Activated T-helper 1 cell treated with anti-CD3 and anti-CD28 coated beads, Interleukin-12 subunit alpha, Interleukin-12 subunit beta, Interleukin-2, Interleukin-4 antibody, amounts not matched to agents 30 ng/mL and 10 ng/mL and 1 ng/mL, durations not matched to agents 14 hours and 24 hours and 36 hours (primary cell): ENCODE data around the gene TEKTIP1. TPM values are rescaled to one million over a fixed set of nuclear protein-coding genes. Genes with fewer than 3 reads are reported as not detected.

Experiments used
- DNase-seq: peaks from one replicate; pipeline ENCODE4 v3.0.0; 2021; ENCODE audit warnings: low spot score
- H3K27ac Mint-ChIP-seq: one replicate; pipeline ENCODE4 v1.8.0; 2021; ENCODE audit warnings: mild to moderate bottlenecking, mixed read lengths
- H3K27me3 Mint-ChIP-seq: one replicate; pipeline ENCODE4 v1.8.0; 2022; ENCODE audit warnings: mild to moderate bottlenecking, moderate library complexity, mixed read lengths; ENCODE audit not compliant: insufficient read depth
- H3K36me3 Mint-ChIP-seq: one replicate; pipeline ENCODE4 v1.8.0; 2021; ENCODE audit warnings: low read depth, mixed read lengths
- H3K4me1 Mint-ChIP-seq: one replicate; pipeline ENCODE4 v1.8.0; 2021; ENCODE audit warnings: low read depth, mixed read lengths
- H3K4me3 Mint-ChIP-seq: one replicate; pipeline ENCODE4 v1.8.0; 2021; ENCODE audit warnings: mild to moderate bottlenecking, moderate library complexity, mixed read lengths
- H3K9me3 Mint-ChIP-seq: one replicate; pipeline ENCODE4 v1.8.0; 2021; ENCODE audit warnings: mixed read lengths
- intact Hi-C: fragments of 100-400 bp; cut with micrococcal nuclease; formaldehyde crosslinking; loops from one replicate; pipeline ENCODE4 v1.15.1; 2024
- total RNA-seq: library from RNA; stranded (reverse); gene quantifications from 2 replicates; pipeline ENCODE4 v1.2.3, GENCODE V29; 2022

TEKTIP1 gene
- total RNA-seq, 1 donor from 2014 or later = 1.4 TPM

- Mint-ChIP-seq H3K9me3 (no peaks in the 10 kb centered on the region), H3K27me3 (no peaks in the 10 kb centered on the region), H3K36me3 (peaks cover 11% of the 10 kb centered on the region), H3K4me3 (no peak overlapping the region), H3K27ac (no peak overlapping the region), H3K4me1 (no peaks in the 10 kb centered on the region)
- DNase-seq = no peak
- intact Hi-C loops = no loop called here
Observed at GRCh38 chr19:3532154-3532786, 6.7 kb upstream of the TEKTIP1 start.

- intact Hi-C loops = no loop called here
- H3K27me3 Mint-ChIP-seq = no peaks in the 10 kb centered on the region
- no peak overlapping the region for H3K27ac Mint-ChIP-seq
- DNase-seq = no peak
- H3K9me3 Mint-ChIP-seq = no peaks in the 10 kb centered on the region
- H3K36me3 Mint-ChIP-seq = peaks cover 15% of the 10 kb centered on the region
- H3K4me1 Mint-ChIP-seq = no peaks in the 10 kb centered on the region
- H3K4me3 Mint-ChIP-seq = no peak overlapping the region
Observed at GRCh38 chr19:3533033-3533432, 5.9 kb upstream of the TEKTIP1 start.

GRCh38 chr19:3533563-3534216, 5.3 kb upstream of the TEKTIP1 start:
- Mint-ChIP-seq H3K4me3 (no peak overlapping the region), H3K4me1 (no peaks in the 10 kb centered on the region), H3K9me3 (no peaks in the 10 kb centered on the region), H3K36me3 (peaks cover 15% of the 10 kb centered on the region), H3K27ac (no peak overlapping the region), H3K27me3 (no peaks in the 10 kb centered on the region)
- no peak for DNase-seq
- intact Hi-C loops = no loop called here

- Mint-ChIP-seq H3K4me1 (no peaks in the 10 kb centered on the region), H3K36me3 (peaks cover 19% of the 10 kb centered on the region), H3K9me3 (no peaks in the 10 kb centered on the region), H3K27ac (no peak overlapping the region), H3K4me3 (no peak overlapping the region), H3K27me3 (no peaks in the 10 kb centered on the region)
- intact Hi-C loops = no loop called here
- no peak for DNase-seq
Observed at GRCh38 chr19:3534375-3535234, 4.4 kb upstream of the TEKTIP1 start.

GRCh38 chr19:3535235-3535535, 3.8 kb upstream of the TEKTIP1 start:
- Mint-ChIP-seq H3K4me1 (no peaks in the 10 kb centered on the region), H3K9me3 (no peaks in the 10 kb centered on the region), H3K36me3 (peaks cover 21% of the 10 kb centered on the region), H3K27me3 (no peaks in the 10 kb centered on the region), H3K27ac (no peak overlapping the region), H3K4me3 (no peak overlapping the region)
- intact Hi-C loops = no loop called here
- no peak for DNase-seq

GRCh38 chr19:3535563-3535965, 3.4 kb upstream of the TEKTIP1 start:
- Mint-ChIP-seq H3K4me1 (no peaks in the 10 kb centered on the region), H3K27me3 (no peaks in the 10 kb centered on the region), H3K9me3 (no peaks in the 10 kb centered on the region), H3K36me3 (peaks cover 21% of the 10 kb centered on the region), H3K27ac (no peak overlapping the region), H3K4me3 (no peak overlapping the region)
- intact Hi-C loops = no loop called here
- DNase-seq = no peak

GRCh38 chr19:3535981-3536380, 3.0 kb upstream of the TEKTIP1 start:
- intact Hi-C loops = no loop called here

GRCh38 chr19:3536429-3537100, 2.4 kb upstream of the TEKTIP1 start:
- Mint-ChIP-seq H3K9me3 (no peaks in the 10 kb centered on the region), H3K4me3 (no peak overlapping the region), H3K36me3 (peaks cover 17% of the 10 kb centered on the region), H3K27me3 (no peaks in the 10 kb centered on the region), H3K4me1 (no peaks in the 10 kb centered on the region), H3K27ac (no peak overlapping the region)
- intact Hi-C loops = no loop called here
- DNase-seq = no peak

More at GRCh38 chr19:3535981-3536380, 3.0 kb upstream of the TEKTIP1 start:
- no peak overlapping the region for H3K4me3 Mint-ChIP-seq
- peaks cover 21% of the 10 kb centered on the region for H3K36me3 Mint-ChIP-seq
- H3K27ac Mint-ChIP-seq = no peak overlapping the region
- no peak for DNase-seq
- no peaks in the 10 kb centered on the region for H3K27me3 Mint-ChIP-seq
- H3K4me1 Mint-ChIP-seq = no peaks in the 10 kb centered on the region
- no peaks in the 10 kb centered on the region for H3K9me3 Mint-ChIP-seq

GRCh38 chr19:3537101-3537437, 1.9 kb upstream of the TEKTIP1 start:
- no peaks in the 10 kb centered on the region for H3K9me3 Mint-ChIP-seq
- H3K36me3 Mint-ChIP-seq = peaks cover 17% of the 10 kb centered on the region
- intact Hi-C loops = no loop called here
- H3K27me3 Mint-ChIP-seq = no peaks in the 10 kb centered on the region
- no peaks in the 10 kb centered on the region for H3K4me1 Mint-ChIP-seq
- no peak for DNase-seq
- H3K27ac Mint-ChIP-seq = no peak overlapping the region
- no peak overlapping the region for H3K4me3 Mint-ChIP-seq

- H3K27ac Mint-ChIP-seq = no peak overlapping the region
Observed at GRCh38 chr19:3537438-3538240, 1.3 kb upstream of the TEKTIP1 start.

GRCh38 chr19:3538258-3538929, 580 bp upstream of the TEKTIP1 start:
- H3K4me1 Mint-ChIP-seq = no peaks in the 10 kb centered on the region
- peaks cover 17% of the 10 kb centered on the region for H3K36me3 Mint-ChIP-seq
- no peak for DNase-seq

More at GRCh38 chr19:3537438-3538240, 1.3 kb upstream of the TEKTIP1 start:
- Mint-ChIP-seq H3K4me3 (no peak overlapping the region), H3K9me3 (no peaks in the 10 kb centered on the region), H3K4me1 (no peaks in the 10 kb centered on the region), H3K36me3 (peaks cover 17% of the 10 kb centered on the region), H3K27me3 (no peaks in the 10 kb centered on the region)
- no peak for DNase-seq
- intact Hi-C loops = no loop called here

GRCh38 chr19:3539756-3540118, 763 bp downstream of the TEKTIP1 start:
- no peaks in the 10 kb centered on the region for H3K27me3 Mint-ChIP-seq

More at GRCh38 chr19:3538258-3538929, 580 bp upstream of the TEKTIP1 start:
- intact Hi-C loops = no loop called here
- Mint-ChIP-seq H3K9me3 (no peaks in the 10 kb centered on the region), H3K27ac (no peak overlapping the region), H3K27me3 (no peaks in the 10 kb centered on the region), H3K4me3 (no peak overlapping the region)

More at GRCh38 chr19:3539756-3540118, 763 bp downstream of the TEKTIP1 start:
- H3K4me3 Mint-ChIP-seq = no peak overlapping the region
- no peak overlapping the region for H3K27ac Mint-ChIP-seq
- no peaks in the 10 kb centered on the region for H3K4me1 Mint-ChIP-seq
- intact Hi-C loops = no loop called here
- H3K36me3 Mint-ChIP-seq = peaks cover 13% of the 10 kb centered on the region
- no peaks in the 10 kb centered on the region for H3K9me3 Mint-ChIP-seq
- no peak for DNase-seq
